ENCODE results near the gene LONP2. TPM values are rescaled to one million over a fixed set of nuclear protein-coding genes. Genes with fewer than 3 reads are reported as not detected.

The LONP2 gene
- total RNA-seq, 2 donors from 2014 or later, result 62.4 to 69.2 TPM

DNA sequence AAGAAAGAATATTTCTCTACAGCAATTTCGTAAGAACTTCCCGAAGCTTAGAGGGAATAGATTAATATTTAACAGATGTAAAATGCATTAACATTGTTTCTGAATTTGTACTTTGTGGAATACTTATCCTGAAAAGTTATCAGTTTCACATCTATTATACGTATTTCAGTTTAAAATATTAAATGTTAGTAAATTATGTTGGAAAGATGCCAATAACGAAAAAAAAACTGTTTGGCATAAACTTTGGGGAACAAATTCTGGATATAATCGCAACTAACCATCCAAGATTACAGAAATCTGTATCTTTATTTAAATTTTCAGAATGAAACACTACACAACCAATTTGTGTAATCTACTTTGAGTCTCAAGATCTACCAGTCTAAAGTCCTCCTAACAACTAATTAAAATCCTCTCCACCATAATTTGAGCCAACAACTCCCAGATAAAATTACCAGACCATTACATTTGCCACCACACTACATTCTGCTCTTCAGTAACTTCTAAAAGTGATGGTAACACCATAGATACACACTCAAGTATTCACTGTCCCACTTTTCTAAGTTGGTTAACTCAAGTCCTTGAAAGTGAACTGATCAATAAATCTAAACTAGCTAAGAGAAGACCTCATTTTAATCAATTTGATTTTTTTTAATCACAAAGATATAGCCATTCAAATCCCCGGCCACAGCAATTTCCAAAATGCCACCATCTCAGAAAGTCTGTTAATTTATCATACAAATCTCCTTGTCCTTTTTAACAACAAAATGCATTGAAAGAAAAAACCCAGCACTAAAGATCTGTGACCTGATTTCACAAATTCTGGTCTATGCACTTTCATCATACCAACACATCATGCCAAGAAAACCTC lies 139.1 kb downstream of the LONP2 start:
- TF ChIP-seq, protein P1, sequence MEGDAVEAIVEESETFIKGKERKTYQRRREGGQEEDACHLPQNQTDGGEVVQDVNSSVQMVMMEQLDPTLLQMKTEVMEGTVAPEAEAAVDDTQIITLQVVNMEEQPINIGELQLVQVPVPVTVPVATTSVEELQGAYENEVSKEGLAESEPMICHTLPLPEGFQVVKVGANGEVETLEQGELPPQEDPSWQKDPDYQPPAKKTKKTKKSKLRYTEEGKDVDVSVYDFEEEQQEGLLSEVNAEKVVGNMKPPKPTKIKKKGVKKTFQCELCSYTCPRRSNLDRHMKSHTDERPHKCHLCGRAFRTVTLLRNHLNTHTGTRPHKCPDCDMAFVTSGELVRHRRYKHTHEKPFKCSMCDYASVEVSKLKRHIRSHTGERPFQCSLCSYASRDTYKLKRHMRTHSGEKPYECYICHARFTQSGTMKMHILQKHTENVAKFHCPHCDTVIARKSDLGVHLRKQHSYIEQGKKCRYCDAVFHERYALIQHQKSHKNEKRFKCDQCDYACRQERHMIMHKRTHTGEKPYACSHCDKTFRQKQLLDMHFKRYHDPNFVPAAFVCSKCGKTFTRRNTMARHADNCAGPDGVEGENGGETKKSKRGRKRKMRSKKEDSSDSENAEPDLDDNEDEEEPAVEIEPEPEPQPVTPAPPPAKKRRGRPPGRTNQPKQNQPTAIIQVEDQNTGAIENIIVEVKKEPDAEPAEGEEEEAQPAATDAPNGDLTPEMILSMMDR (IDR thresholded peaks at IDR 0.05), result no peak
- no peak for DNase-seq
- no peaks in the 10 kb centered on the region for H3K36me3 ChIP-seq
- H3K27me3 ChIP-seq, result no peaks in the 10 kb centered on the region
- no peaks in the 10 kb centered on the region for H3K9me3 ChIP-seq
- no peaks in the 10 kb centered on the region for H3K4me1 ChIP-seq
- peak overlapping the region; percentile 91 for H3K27ac ChIP-seq
- H3K9ac ChIP-seq (ENCODE audit: low read depth in 2 of 2, low read length in 2 of 2), result peak overlapping the region in 1 of 2 donors; percentile 71
- peak overlapping the region; percentile 66 for H3K4me3 ChIP-seq
- intact Hi-C loops (cut with DNase I), result no loop called here

DNA sequence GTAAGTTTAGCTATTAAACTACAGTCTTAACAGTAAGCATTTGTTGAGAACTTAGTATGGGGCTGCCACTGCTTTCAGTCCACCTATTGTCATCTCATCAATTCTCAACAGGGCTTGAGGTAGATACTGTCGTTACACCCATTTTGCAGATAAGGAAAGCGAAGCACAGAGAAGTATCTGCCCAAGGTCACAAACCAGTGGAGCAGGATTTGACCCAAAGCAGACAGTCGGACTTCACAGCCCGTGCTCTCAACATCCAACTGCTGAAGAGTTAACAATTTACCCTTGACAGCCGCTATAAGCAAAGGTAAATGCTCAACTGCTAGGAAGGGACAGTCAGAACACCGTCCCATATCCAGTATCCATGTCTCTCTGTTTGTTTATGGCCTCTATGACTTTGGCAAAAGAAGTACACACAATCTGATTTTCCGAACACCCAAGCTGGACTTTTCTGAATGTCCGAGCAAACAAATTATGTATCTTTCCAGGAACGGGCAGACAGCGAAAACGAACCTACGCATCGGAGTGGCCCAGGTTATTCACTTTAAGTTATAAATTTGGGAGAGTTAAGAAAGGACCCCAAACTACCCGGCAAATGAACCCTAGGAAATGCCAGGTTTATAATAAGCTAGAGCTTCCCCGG lies 139.9 kb downstream of the LONP2 start:
- Histone ChIP-seq H3K27me3 (no peaks in the 10 kb centered on the region), H3K9me3 (no peaks in the 10 kb centered on the region), H3K4me3 (peak overlapping the region; percentile 66), H3K36me3 (no peaks in the 10 kb centered on the region), H3K27ac (peak overlapping the region; percentile 91), H3K9ac (ENCODE audit: low read depth in 2 of 2, low read length in 2 of 2) (peak overlapping the region; percentile 66 to 71), H3K4me1 (no peaks in the 10 kb centered on the region)
- TF ChIP-seq, protein P1 (IDR thresholded peaks at IDR 0.05), result no peak
- DNase-seq, result peak; percentile 53
- intact Hi-C loops (cut with DNase I), result no loop called here

DNA sequence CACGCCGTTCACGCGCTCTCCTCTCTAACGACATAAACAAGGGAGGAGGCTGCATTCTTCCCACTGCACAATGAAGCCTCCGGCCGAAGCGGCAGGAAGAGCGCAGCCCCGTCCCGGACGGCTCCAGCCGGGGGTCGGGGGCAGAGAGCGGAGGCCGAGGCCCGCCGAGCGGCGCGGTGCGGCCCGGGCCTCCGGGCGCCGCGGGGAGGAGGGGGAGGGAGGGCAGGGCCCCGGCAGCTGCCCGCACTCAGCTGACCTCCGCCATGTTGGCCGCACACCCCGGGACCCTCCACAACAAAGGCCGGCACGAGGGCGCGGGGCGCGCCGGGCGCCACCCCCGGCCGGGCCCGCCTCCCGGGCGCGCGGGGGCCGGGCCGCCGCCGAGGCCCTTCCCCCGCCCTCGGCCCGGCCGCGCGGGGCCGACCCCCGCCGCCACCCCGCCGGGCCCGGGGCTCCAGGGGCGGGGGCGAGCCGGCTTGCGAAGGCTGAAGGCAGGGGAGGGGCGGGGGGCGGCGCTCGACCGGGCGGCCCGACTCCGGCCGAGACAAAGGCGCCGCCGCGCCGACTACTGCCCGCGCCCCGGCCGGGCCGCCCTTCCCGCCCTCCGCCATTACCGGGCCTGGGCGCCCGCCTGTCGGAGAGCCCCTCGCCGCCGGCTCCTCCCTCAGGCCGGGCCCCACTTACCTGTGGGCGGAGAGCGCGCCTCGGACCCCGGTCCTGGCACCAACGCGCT lies 140.6 kb downstream of the LONP2 start:
- TF ChIP-seq, protein P1 (IDR thresholded peaks at IDR 0.05), result no peak
- H3K9ac ChIP-seq (ENCODE audit: low read depth in 2 of 2, low read length in 2 of 2), result peak overlapping the region; percentile 71 to 100
- peak overlapping the region; percentile 77 for H3K4me3 ChIP-seq
- intact Hi-C loops (cut with DNase I), result no loop called here
- peak overlapping the region; percentile 95 for H3K27ac ChIP-seq
- no peaks in the 10 kb centered on the region for H3K36me3 ChIP-seq
- H3K4me1 ChIP-seq, result no peaks in the 10 kb centered on the region
- no peaks in the 10 kb centered on the region for H3K27me3 ChIP-seq
- H3K9me3 ChIP-seq, result no peaks in the 10 kb centered on the region
- peak; percentile 65 for DNase-seq

DNA sequence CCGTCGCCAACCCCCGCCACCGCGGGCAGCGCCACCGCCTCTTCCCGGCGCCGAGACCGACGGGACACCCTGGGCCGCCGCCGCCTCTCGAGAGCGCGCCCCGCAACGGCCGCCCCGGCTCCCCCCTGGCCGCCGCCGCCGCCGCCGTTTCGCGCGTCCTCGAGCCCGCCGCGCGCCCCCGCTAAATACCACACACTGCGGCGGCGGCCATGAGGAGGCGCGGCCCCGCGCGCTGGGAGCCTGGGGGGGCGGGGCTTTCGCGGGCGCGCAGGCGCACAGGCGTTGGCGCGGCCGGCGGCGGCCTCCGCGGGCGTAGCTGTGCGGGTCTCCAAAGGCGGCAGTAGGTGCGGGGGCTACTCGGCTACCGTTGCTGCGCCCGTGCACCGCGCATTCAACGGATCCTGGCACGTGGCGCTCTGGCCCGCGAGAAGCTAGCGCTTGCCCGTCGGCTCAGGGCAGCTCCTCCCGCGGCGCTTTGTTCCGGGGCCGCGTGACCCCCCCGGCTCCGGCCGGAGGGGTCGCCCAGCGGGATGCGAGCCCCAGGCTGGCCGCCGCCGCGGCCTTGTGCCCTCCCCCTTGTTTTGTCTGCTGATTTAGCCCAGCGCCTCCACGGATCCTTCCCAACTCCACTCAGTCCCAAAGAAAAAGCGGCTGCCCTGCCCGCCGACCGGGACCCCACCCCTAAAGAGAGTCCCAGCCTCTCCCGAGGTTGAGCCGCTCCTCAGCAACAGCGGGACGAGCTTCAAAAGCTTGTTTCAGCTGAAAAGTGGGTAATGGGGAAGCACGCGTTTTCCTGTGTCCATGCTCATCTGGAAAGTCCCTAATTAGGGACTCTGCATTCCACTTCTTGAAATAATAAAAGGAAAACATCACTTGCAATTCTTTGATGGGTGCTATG lies 141.4 kb downstream of the LONP2 start, which contains the start of gene SIAH1:
TSS of gene SIAH1 (minus strand) at position 161 of the 898 bp plus-strand sequence. CDS start 22,985 bp downstream, outside the sequence.
- H3K4me1 ChIP-seq, result no peaks in the 10 kb centered on the region
- peak within 1 kb of the TSS; percentile 95 for H3K27ac ChIP-seq
- peak within 1 kb of the TSS; percentile 85 to 100 for H3K9ac ChIP-seq (ENCODE audit: low read depth in 2 of 2, low read length in 2 of 2)
- H3K4me3 ChIP-seq, result peak within 1 kb of the TSS; percentile 77
- TF ChIP-seq, protein P1 (IDR thresholded peaks at IDR 0.05), result no peak
- no peaks in the 10 kb centered on the region for H3K9me3 ChIP-seq
- intact Hi-C loops (cut with DNase I), result no loop called here
- H3K36me3 ChIP-seq, result no peaks in the 10 kb centered on the region
- peak; percentile 85 for DNase-seq
- H3K27me3 ChIP-seq, result no peaks in the 10 kb centered on the region
